Parathyroid adenoma (tissue), 2 donors: ENCODE measurements around the gene RSL24D1.

Source experiments
- H2AFZ ChIP-seq: fragments of 300-600 bp; sonication (generic); one replicate; pipeline ENCODE4 v1.7.0; 2017; ENCODE audit warnings: antibody characterized with exemption, mild to moderate bottlenecking
- H3K27ac ChIP-seq: fragments of 300-600 bp; sonication (generic); one replicate; pipeline ENCODE4 v1.7.0; 2017
- H3K27me3 ChIP-seq: fragments of 300-600 bp; sonication (generic); one replicate; pipeline ENCODE4 v1.7.0; 2017; ENCODE audit warnings: low read length; ENCODE audit not compliant: control insufficient read depth, insufficient read depth
- H3K36me3 ChIP-seq: fragments of 300-600 bp; sonication (generic); one replicate; pipeline ENCODE4 v1.7.0; 2017; ENCODE audit warnings: low read length; ENCODE audit not compliant: control insufficient read depth, insufficient read depth
- H3K4me1 ChIP-seq: fragments of 300-600 bp; sonication (generic); one replicate; pipeline ENCODE4 v1.7.0; 2017; ENCODE audit warnings: control low read depth
- H3K4me2 ChIP-seq: fragments of 300-600 bp; sonication (generic); one replicate; pipeline ENCODE4 v1.7.0; 2017; ENCODE audit warnings: low read length
- H3K4me3 ChIP-seq: fragments of 300-600 bp; sonication (generic); one replicate; pipeline ENCODE4 v1.7.0; 2017; ENCODE audit warnings: low read depth, low read length
- H3K79me2 ChIP-seq: fragments of 300-600 bp; sonication (generic); one replicate; pipeline ENCODE4 v1.7.0; 2017; ENCODE audit warnings: control low read depth
- H3K9ac ChIP-seq: fragments of 300-600 bp; sonication (generic); one replicate; pipeline ENCODE4 v1.7.0; 2017; ENCODE audit warnings: mild to moderate bottlenecking
- H3K9me3 ChIP-seq: fragments of 300-600 bp; sonication (generic); one replicate; pipeline ENCODE4 v1.7.0; 2017; ENCODE audit warnings: low read length; ENCODE audit not compliant: control insufficient read depth
- CTCF ChIP-seq: fragments of 300-600 bp; sonication (generic); IDR thresholded peaks from one replicate; pipeline ENCODE4 v1.7.0; 2017; ENCODE audit warnings: antibody characterized with exemption, mild to moderate bottlenecking
- donor health status: primary hyperparathyroidism.

Gene RSL24D1

GRCh38 chr15:55230953-55231352 is 34.2 kb upstream of the RSL24D1 start:
- H3K36me3 ChIP-seq, result no peaks in the 10 kb centered on the region
- H3K9me3 ChIP-seq, result no peaks in the 10 kb centered on the region
- H3K4me3 ChIP-seq, result no peak overlapping the region
- no peak overlapping the region for H2AFZ ChIP-seq
- no peak overlapping the region for H3K9ac ChIP-seq
- H3K79me2 ChIP-seq, result no peaks in the 10 kb centered on the region
- no peaks in the 10 kb centered on the region for H3K27me3 ChIP-seq
- H3K4me2 ChIP-seq, result no peak overlapping the region
- H3K27ac ChIP-seq, result no peak overlapping the region
- TF ChIP-seq CTCF, result no peak
- H3K4me1 ChIP-seq, result no peaks in the 10 kb centered on the region

- H3K9ac ChIP-seq, result no peak overlapping the region
- H3K79me2 ChIP-seq, result no peaks in the 10 kb centered on the region
- H3K27me3 ChIP-seq, result no peaks in the 10 kb centered on the region
- H3K9me3 ChIP-seq, result no peaks in the 10 kb centered on the region
- no peak overlapping the region for H3K27ac ChIP-seq
- no peaks in the 10 kb centered on the region for H3K4me1 ChIP-seq
- no peaks in the 10 kb centered on the region for H3K36me3 ChIP-seq
- H3K4me2 ChIP-seq, result no peak overlapping the region
- H3K4me3 ChIP-seq, result no peak overlapping the region
- no peak for TF ChIP-seq CTCF
- no peak overlapping the region for H2AFZ ChIP-seq
Observed at GRCh38 chr15:55230051-55230670, 33.4 kb upstream of the RSL24D1 start.

GRCh38 chr15:55226127-55226526 is 29.4 kb upstream of the RSL24D1 start:
- Histone ChIP-seq H3K9me3 (no peaks in the 10 kb centered on the region), H3K4me1 (no peaks in the 10 kb centered on the region), H3K4me3 (no peak overlapping the region), H3K4me2 (no peak overlapping the region), H3K9ac (no peak overlapping the region), H3K79me2 (no peaks in the 10 kb centered on the region), H3K27me3 (no peaks in the 10 kb centered on the region), H3K27ac (no peak overlapping the region), H2AFZ (no peak overlapping the region), H3K36me3 (no peaks in the 10 kb centered on the region)
- TF ChIP-seq CTCF, result no peak

GRCh38 chr15:55224892-55225291 is 28.2 kb upstream of the RSL24D1 start:
- H3K36me3 ChIP-seq, result no peaks in the 10 kb centered on the region
- H3K27me3 ChIP-seq, result no peaks in the 10 kb centered on the region
- no peaks in the 10 kb centered on the region for H3K79me2 ChIP-seq
- H3K4me3 ChIP-seq, result no peak overlapping the region
- H3K4me1 ChIP-seq, result no peaks in the 10 kb centered on the region
- no peak overlapping the region for H3K4me2 ChIP-seq
- no peak for TF ChIP-seq CTCF
- no peak overlapping the region for H3K9ac ChIP-seq
- no peak overlapping the region for H2AFZ ChIP-seq
- H3K27ac ChIP-seq, result no peak overlapping the region
- H3K9me3 ChIP-seq, result no peaks in the 10 kb centered on the region

- Histone ChIP-seq H3K9me3 (no peaks in the 10 kb centered on the region), H3K4me1 (no peaks in the 10 kb centered on the region), H3K27me3 (no peaks in the 10 kb centered on the region), H3K4me3 (no peak overlapping the region), H3K4me2 (no peak overlapping the region), H3K9ac (no peak overlapping the region), H3K36me3 (no peaks in the 10 kb centered on the region), H3K27ac (no peak overlapping the region), H3K79me2 (no peaks in the 10 kb centered on the region), H2AFZ (no peak overlapping the region)
- TF ChIP-seq CTCF, result no peak
Observed at GRCh38 chr15:55222588-55222987, 25.8 kb upstream of the RSL24D1 start.
